GM04503 (cell line): ENCODE data around the gene UBE2U.

Experiments
- DNase-seq: peaks from one replicate; pipeline ENCODE4 v3.0.0-alpha.2; 2012; ENCODE audit warnings: low read depth

Gene UBE2U

DNA sequence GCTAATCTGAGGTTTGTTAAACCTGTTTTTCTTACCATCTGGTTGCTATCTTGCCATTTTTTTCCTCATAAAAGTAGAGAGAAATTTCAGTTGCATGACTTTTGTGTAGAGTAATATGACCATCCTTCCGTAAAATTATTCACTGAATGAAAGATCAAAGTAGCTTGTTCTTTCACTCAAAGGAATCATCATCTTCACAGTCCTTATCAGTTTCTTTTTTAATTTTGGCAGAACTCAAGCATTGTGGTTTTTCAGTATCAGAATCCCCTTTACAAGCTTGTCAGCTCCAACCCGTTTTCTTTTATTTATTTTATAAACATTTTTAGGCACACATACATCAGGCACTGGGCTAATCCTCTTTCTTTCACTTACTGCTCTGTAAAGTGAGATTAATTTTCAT is 91.7 kb downstream of the UBE2U start:
- DNase-seq, result no peak

DNA sequence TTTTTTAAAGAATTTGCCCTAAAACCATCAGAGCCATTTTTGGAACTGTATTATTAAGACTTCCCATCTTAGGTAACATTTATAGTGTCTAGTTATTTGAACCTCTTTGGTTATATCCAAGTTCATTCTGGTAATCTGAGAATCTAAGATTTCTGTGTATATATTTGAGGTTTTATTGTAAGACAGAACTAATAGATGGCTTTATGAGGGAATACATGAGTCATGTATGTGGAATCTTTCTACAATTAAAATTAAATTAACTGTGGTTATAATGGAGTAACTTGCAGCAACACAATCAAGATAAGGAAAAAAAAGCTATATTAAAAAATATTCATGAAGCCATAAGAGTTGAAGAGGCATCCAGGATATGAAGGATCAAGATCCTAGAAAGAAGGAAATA is 92.1 kb downstream of the UBE2U start:
- no peak for DNase-seq

DNA sequence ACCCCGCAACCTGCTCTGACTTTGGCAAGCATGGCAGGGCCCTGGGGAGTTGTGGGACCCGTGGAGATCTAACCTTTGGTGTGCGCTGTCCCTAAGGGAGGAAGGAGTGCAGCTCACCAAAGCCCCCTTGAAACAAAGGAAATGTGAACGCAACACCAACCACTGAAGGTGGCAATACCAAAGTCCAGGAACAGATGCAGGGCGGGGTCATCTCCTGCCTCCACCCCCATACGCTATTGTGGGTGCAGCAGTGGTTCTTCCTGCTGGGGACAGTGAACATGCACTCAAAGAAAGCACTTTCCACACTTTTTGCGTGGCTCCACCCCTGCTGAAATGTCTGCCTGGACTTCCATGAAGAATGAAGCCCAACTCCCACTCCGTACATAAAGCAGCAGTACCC is 93.0 kb downstream of the UBE2U start:
- no peak for DNase-seq

DNA sequence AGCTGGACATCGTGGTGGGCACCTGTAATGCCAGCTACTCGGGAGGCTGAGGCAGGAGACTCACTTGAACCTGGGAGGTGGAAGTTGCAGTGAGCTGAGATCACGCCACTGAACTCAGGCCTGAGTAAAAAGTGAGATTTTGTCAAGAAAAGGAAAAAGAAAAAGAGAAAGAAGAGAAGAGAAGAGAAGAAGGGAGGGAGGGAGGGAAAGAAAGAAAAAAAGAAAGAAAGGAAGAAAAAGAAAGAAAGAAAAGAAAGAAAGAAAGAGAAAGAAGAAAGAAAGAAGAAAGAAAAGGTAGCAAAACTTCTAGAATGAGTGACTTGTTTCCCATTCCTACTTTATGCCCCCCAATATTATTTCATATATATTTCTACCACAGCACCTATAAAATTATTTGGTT is 98.8 kb downstream of the UBE2U start:
- DNase-seq, result no peak

DNA sequence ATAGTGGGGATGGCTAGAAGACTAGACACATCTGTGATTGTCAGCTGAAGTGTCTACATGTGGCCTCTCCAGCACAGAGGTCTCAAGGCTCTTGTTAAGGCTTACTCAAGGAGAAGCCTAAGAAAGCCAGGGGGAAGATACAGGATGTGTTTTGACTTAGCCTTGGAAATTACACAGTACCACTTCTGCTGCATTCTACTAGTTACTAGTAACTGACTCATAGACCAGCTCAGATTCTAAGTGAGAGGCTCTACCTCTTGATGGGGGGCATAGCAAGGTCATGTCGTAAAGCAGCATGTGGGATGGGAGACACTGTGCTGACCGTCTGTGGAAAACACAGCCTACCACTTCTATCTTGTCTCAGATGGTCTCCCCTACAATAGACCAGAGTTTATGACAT is 99.5 kb downstream of the UBE2U start:
- peak; percentile 26 for DNase-seq

DNA sequence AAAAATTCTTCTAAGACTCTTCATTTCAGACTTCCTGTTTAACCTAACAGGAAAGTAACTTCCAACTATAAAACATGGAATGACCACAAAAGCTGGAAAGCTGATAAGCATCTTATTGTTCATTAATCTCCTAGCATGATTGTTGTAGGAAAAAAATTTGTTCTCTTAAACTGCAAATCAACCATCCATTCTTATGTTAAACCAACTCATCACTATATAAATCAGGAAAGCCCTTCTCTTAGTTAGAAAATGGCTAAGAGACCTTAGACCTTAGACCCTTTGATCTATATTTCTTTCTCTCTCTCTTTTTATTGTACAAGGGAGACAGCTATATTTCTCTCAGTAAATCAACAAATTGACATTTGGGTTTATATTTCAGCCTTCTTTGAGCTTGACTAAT is 101.4 kb downstream of the UBE2U start:
- no peak for DNase-seq

DNA sequence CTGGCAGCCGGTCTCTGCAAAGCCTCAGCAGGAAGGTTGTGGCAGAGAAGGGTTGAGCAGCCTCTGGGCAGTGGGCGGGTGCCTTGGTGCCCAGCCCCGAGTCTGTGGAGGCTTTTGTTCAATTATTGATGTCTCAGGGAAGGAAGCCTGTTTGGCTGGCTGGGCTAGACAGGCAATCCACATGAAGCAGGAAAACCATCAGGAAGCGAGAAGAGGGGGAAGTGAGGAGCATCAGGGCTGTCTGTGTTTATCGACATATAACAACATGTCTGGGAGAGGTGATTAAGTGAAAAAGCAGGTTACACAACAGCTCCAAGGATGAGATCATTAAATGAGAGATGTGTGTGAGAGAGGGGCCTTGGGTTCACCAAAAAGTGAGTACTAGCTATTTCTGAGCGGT is 105.4 kb downstream of the UBE2U start:
- DNase-seq, result no peak

DNA sequence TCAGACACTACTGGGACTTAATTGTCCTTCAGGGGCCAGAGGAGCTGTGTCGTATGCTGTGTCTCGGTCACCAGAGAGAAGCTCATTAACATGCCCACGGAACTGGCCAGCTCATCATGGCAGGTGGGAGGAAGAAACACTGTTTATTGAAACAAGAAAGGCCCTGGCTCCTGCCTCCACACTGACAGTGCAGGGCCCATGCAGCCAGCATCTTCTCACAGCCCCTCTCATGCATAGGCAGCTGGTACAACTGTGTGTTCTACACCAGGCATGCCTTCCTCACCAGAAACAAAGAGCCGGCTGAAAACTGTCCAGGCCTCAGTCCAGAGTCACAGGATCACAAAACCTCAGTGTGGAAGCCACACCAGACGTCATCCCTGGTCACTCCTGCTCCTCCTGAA is 106.0 kb downstream of the UBE2U start:
- DNase-seq, result no peak

DNA sequence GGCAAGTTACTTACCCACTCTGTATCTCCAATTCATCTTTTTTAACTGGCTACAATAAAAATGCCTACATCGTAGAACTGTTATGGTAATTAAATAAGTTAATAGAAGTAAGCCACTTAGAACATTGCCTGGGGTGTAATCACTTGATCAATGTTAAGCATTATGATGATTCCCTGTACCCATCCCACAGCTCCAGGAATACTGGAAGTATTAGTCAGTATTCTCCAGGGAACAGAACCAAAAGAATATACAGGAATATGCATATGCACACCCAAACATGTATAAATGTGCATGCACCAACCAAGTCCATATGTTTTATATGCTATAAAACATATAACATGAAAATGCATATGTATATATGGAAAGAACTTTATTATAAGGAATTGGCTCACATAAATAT is 107.3 kb downstream of the UBE2U start:
- no peak for DNase-seq

DNA sequence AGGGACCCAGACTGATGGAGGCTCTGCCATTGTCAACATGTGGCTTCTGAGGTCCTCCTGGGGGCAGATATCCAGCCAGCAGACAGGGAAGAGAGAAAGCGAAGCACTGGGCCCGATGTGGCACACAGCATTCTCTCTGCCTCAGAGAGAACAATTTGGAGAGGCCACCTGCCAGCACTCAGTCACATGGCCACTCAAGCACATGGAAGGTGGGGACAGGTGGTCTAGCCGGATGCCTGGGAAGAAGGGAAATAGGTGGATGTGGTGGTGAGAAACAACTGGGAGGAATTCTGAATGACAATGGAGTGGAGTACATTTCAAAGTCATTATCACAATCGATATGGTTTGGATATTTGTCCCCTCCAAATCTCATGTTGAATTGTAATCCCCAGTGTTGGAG is 109.0 kb downstream of the UBE2U start:
- no peak for DNase-seq

DNA sequence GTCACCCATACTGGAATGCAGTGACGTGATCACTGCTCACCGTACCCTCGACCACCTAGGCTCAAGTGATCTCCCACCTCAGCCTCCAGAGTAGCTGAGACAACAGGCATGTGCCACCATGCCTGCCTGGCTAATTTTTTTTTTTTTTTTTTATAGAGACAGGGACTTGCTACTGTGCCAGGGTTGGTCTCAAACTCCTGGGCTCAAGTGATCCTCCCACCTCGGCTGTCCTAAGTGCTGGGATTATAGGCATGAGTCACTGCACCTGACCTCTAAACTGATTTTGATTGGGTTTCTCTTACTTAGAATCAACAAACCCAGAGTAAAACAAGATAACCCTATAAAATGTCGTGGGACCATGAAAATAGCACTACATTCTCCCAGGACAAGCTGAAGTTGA is 112.0 kb downstream of the UBE2U start:
- DNase-seq, result no peak
